Suprapubic skin (tissue), 4 donors: ENCODE data around the gene UACA. TPM values are rescaled to one million over a fixed set of nuclear protein-coding genes. Genes with fewer than 3 reads are reported as not detected.
A peak's percentile ranks its signal among the peaks of the same experiment; 100 is the strongest.

ENCODE experiments used
- DNase-seq, 2 donors: peaks; one replicate each; pipeline ENCODE4 v3.0.0-alpha.2; 2019; ENCODE audit warnings: low spot score in 2 of 2
- H3K27ac ChIP-seq: fragments of 200-600 bp; sonication (generic); one replicate; pipeline ENCODE4 v1.5.1; 2019
- H3K27me3 ChIP-seq: fragments of 200-600 bp; sonication (generic); one replicate; pipeline ENCODE4 v1.5.1; 2019
- H3K36me3 ChIP-seq: fragments of 200-600 bp; sonication (generic); one replicate; pipeline ENCODE4 v1.5.1; 2019
- H3K4me1 ChIP-seq: fragments of 200-600 bp; sonication (generic); one replicate; pipeline ENCODE4 v1.5.1; 2019
- H3K4me3 ChIP-seq: fragments of 200-600 bp; sonication (generic); one replicate; pipeline ENCODE4 v1.5.1; 2019; ENCODE audit warnings: mild to moderate bottlenecking
- H3K9me3 ChIP-seq: fragments of 200-600 bp; sonication (generic); one replicate; pipeline ENCODE4 v1.5.1; 2019
- CTCF ChIP-seq, 2 donors: fragments of 200-600 bp in 1 of 2; fragments of 450-650 bp in 1 of 2; sonication (generic) in 1 of 2; IDR thresholded peaks; one replicate each; pipeline ENCODE4 v1.5.1; 2016 to 2019; ENCODE audit warnings: antibody characterized with exemption in 2 of 2, mild to moderate bottlenecking in 1 of 2, moderate library complexity in 1 of 2
- EP300 ChIP-seq: sonication (generic); formaldehyde crosslinking; IDR thresholded peaks from one replicate; pipeline ENCODE4 v1.6.1; 2017; ENCODE audit warnings: antibody characterized with exemption
- POLR2A ChIP-seq, 2 donors: fragments of 450-650 bp; IDR thresholded peaks; one replicate each; pipeline ENCODE4 v1.6.1; 2017; ENCODE audit warnings: antibody characterized with exemption in 2 of 2, mild to moderate bottlenecking in 2 of 2, moderate library complexity in 2 of 2
- POLR2AphosphoS5 ChIP-seq, 3 donors: sonication (generic); formaldehyde crosslinking; IDR thresholded peaks; one replicate each; pipeline ENCODE4 v1.6.1; 2017; ENCODE audit warnings: antibody characterized with exemption in 3 of 3
- WGBS: methylation state at CpG from one replicate; pipeline ENCODE4 v1.1.5; 2018; 5-methylcytosine and 5-hydroxymethylcytosine counted together
- total RNA-seq, 4 donors: library from RNA; depleted of rRNA; stranded (reverse); fragments of >200 nt; gene quantifications; one replicate each; pipeline ENCODE4 v1.1.0, GENCODE V29; 2016

UACA gene
- total RNA-seq, 4 donors from 2014 or later = 23.4 to 97.8 (median 27.2) TPM

- TF ChIP-seq POLR2A (IDR thresholded peaks at IDR 0.05) = no peak
- no peak for TF ChIP-seq CTCF (IDR thresholded peaks at IDR 0.05)
- no peak for TF ChIP-seq EP300
- TF ChIP-seq POLR2AphosphoS5 (IDR thresholded peaks at IDR 0.05) = no peak
- H3K27ac ChIP-seq = no peak overlapping the region
- no peaks in the 10 kb centered on the region for H3K36me3 ChIP-seq
- no peak for DNase-seq
- H3K4me1 ChIP-seq = peaks cover 19% of the 10 kb centered on the region
- no peak overlapping the region for H3K4me3 ChIP-seq
- H3K27me3 ChIP-seq = no peaks in the 10 kb centered on the region
- WGBS = 96% methylated on average over 4 of the region's 4 CpGs
- H3K9me3 ChIP-seq = no peaks in the 10 kb centered on the region
Measured at GRCh38 chr15:70707686-70708300, 55.6 kb downstream of the UACA start.

GRCh38 chr15:70704731-70705130 lies 58.6 kb downstream of the UACA start:
- H3K4me3 ChIP-seq = no peak overlapping the region
- TF ChIP-seq EP300 (no peak), CTCF (IDR thresholded peaks at IDR 0.05) (no peak), POLR2A (IDR thresholded peaks at IDR 0.05) (no peak), POLR2AphosphoS5 (IDR thresholded peaks at IDR 0.05) (no peak)
- H3K36me3 ChIP-seq = no peaks in the 10 kb centered on the region
- no peaks in the 10 kb centered on the region for H3K27me3 ChIP-seq
- 82% methylated on average over 5 of the region's 5 CpGs for WGBS
- DNase-seq = no peak
- no peak overlapping the region for H3K27ac ChIP-seq
- H3K4me1 ChIP-seq = peaks cover 28% of the 10 kb centered on the region
- H3K9me3 ChIP-seq = no peaks in the 10 kb centered on the region

- WGBS = 88% methylated on average over 2 of the region's 2 CpGs
- TF ChIP-seq POLR2AphosphoS5 (IDR thresholded peaks at IDR 0.05) (no peak), CTCF (IDR thresholded peaks at IDR 0.05) (no peak), EP300 (no peak), POLR2A (IDR thresholded peaks at IDR 0.05) (no peak)
- no peaks in the 10 kb centered on the region for H3K36me3 ChIP-seq
Measured at GRCh38 chr15:70704166-70704565, 59.2 kb downstream of the UACA start.

GRCh38 chr15:70703096-70703878 lies 60.1 kb downstream of the UACA start:
- no peak overlapping the region for H3K27ac ChIP-seq
- H3K4me3 ChIP-seq = no peak overlapping the region
- H3K36me3 ChIP-seq = no peaks in the 10 kb centered on the region
- H3K9me3 ChIP-seq = no peaks in the 10 kb centered on the region
- no peak for TF ChIP-seq POLR2A (IDR thresholded peaks at IDR 0.05)
- H3K4me1 ChIP-seq = peaks cover 35% of the 10 kb centered on the region
- 69% methylated on average over 7 of the region's 7 CpGs for WGBS
- no peaks in the 10 kb centered on the region for H3K27me3 ChIP-seq
- DNase-seq = no peak

More at GRCh38 chr15:70704166-70704565, 59.2 kb downstream of the UACA start:
- Histone ChIP-seq H3K9me3 (no peaks in the 10 kb centered on the region), H3K27ac (no peak overlapping the region), H3K4me3 (no peak overlapping the region), H3K4me1 (peaks cover 33% of the 10 kb centered on the region), H3K27me3 (no peaks in the 10 kb centered on the region)
- DNase-seq = no peak

- DNase-seq = no peak
- no peaks in the 10 kb centered on the region for H3K9me3 ChIP-seq
- H3K4me3 ChIP-seq = peak overlapping the region; percentile 26
- TF ChIP-seq EP300 = no peak
- TF ChIP-seq CTCF (IDR thresholded peaks at IDR 0.05) = no peak
- no peak for TF ChIP-seq POLR2A (IDR thresholded peaks at IDR 0.05)
- no peak for TF ChIP-seq POLR2AphosphoS5 (IDR thresholded peaks at IDR 0.05)
- no peaks in the 10 kb centered on the region for H3K36me3 ChIP-seq
- peaks cover 42% of the 10 kb centered on the region for H3K4me1 ChIP-seq
- no peak overlapping the region for H3K27ac ChIP-seq
- H3K27me3 ChIP-seq = no peaks in the 10 kb centered on the region
- 57% methylated on average over 2 of the region's 2 CpGs for WGBS
Measured at GRCh38 chr15:70702584-70702983, 60.8 kb downstream of the UACA start.
